H9 (cell line): ENCODE measurements around the gene IKZF1. TPM values are rescaled to one million over a fixed set of nuclear protein-coding genes. Genes with fewer than 3 reads are reported as not detected.

Source experiments
- DNase-seq: peaks from one replicate; pipeline ENCODE4 v3.0.0-alpha.2; 2017
- H2AFZ ChIP-seq: one replicate; pipeline ENCODE4 v1.6.1; 2013; ENCODE audit warnings: mild to moderate bottlenecking, low read length, control low read depth, moderate library complexity
- H2AK5ac ChIP-seq: 2 replicates; pipeline ENCODE4 v1.6.1; 2013; ENCODE audit warnings: low read length, control low read depth, mixed read lengths; ENCODE audit not compliant: insufficient read length
- H2BK120ac ChIP-seq: one replicate; pipeline ENCODE4 v1.6.1; 2013; ENCODE audit warnings: low read depth, mild to moderate bottlenecking, low read length, control low read depth, inconsistent platforms; ENCODE audit not compliant: poor library complexity, severe bottlenecking
- H2BK12ac ChIP-seq: 2 replicates; pipeline ENCODE4 v1.6.1; 2013; ENCODE audit warnings: low read length, control low read depth, mixed read lengths, low read depth; ENCODE audit not compliant: insufficient read length
- H2BK15ac ChIP-seq: 2 replicates; pipeline ENCODE4 v1.6.1; 2013; ENCODE audit warnings: low read depth, low read length, control low read depth
- H2BK20ac ChIP-seq: one replicate; pipeline ENCODE4 v1.6.1; 2013; ENCODE audit warnings: low read depth, mild to moderate bottlenecking, low read length, control low read depth, inconsistent platforms; ENCODE audit not compliant: poor library complexity, severe bottlenecking
- H2BK5ac ChIP-seq: 2 replicates; pipeline ENCODE4 v1.6.1; 2013; ENCODE audit warnings: low read length, control low read depth, mixed read lengths; ENCODE audit not compliant: insufficient read length
- H3K14ac ChIP-seq: 2 replicates; pipeline ENCODE4 v1.6.1; 2013; ENCODE audit warnings: low read length, control low read depth; ENCODE audit not compliant: insufficient read depth
- H3K18ac ChIP-seq: 2 replicates; pipeline ENCODE4 v1.6.1; 2013; ENCODE audit warnings: low read depth, mild to moderate bottlenecking, mixed read lengths, low read length, control low read depth; ENCODE audit not compliant: insufficient read length
- H3K23ac ChIP-seq: 2 replicates; pipeline ENCODE4 v1.6.1; 2013; ENCODE audit warnings: low read length, control low read depth, mixed read lengths, low read depth; ENCODE audit not compliant: insufficient read length
- H3K23me2 ChIP-seq: 2 replicates; pipeline ENCODE4 v1.6.1; 2013; ENCODE audit warnings: low read depth, mild to moderate bottlenecking, mixed read lengths, low read length, control low read depth; ENCODE audit not compliant: insufficient read length, poor library complexity, severe bottlenecking
- H3K27ac ChIP-seq: 2 replicates; pipeline ENCODE4 v1.5.1; 2013; ENCODE audit warnings: low read length, control low read depth, mixed read lengths, low read depth; ENCODE audit not compliant: insufficient read length
- H3K27me3 ChIP-seq: 2 replicates; pipeline ENCODE4 v1.6.1; 2013; ENCODE audit warnings: low read length, control low read depth, inconsistent platforms; ENCODE audit not compliant: insufficient read depth
- H3K4ac ChIP-seq: 2 replicates; pipeline ENCODE4 v1.6.1; 2013; ENCODE audit warnings: low read depth, mild to moderate bottlenecking, control low read depth, inconsistent platforms, low read length, moderate library complexity
- H3K4me1 ChIP-seq: 2 replicates; pipeline ENCODE4 v1.6.1; 2013; ENCODE audit warnings: low read length, control low read depth, inconsistent platforms; ENCODE audit not compliant: insufficient read depth
- H3K4me2 ChIP-seq: 2 replicates; pipeline ENCODE4 v1.6.1; 2013; ENCODE audit warnings: low read length, control low read depth, mixed read lengths; ENCODE audit not compliant: insufficient read length, insufficient read depth
- H3K56ac ChIP-seq: 2 replicates; pipeline ENCODE4 v1.6.1; 2013; ENCODE audit warnings: low read depth, mild to moderate bottlenecking, mixed read lengths, low read length, control low read depth; ENCODE audit not compliant: insufficient read length
- H3K79me1 ChIP-seq: 2 replicates; pipeline ENCODE4 v1.6.1; 2013; ENCODE audit warnings: low read depth, mild to moderate bottlenecking, moderate library complexity, low read length, control low read depth, inconsistent platforms; ENCODE audit not compliant: insufficient read depth, poor library complexity, severe bottlenecking
- H3K79me2 ChIP-seq: 2 replicates; pipeline ENCODE4 v1.6.1; 2013; ENCODE audit warnings: low read length, control low read depth, inconsistent platforms; ENCODE audit not compliant: insufficient read depth
- H3K9ac ChIP-seq: 2 replicates; pipeline ENCODE4 v1.6.1; 2013; ENCODE audit warnings: low read length, control low read depth, mixed read lengths; ENCODE audit not compliant: insufficient read length; ENCODE audit errors: extremely low read depth
- H3K9me3 ChIP-seq: one replicate; pipeline ENCODE4 v1.6.1; 2013; ENCODE audit warnings: low read depth, low read length, inconsistent platforms; ENCODE audit not compliant: control insufficient read depth
- H3T11ph ChIP-seq: one replicate; pipeline ENCODE4 v1.6.1; 2013; ENCODE audit warnings: mild to moderate bottlenecking, low read length, control low read depth, inconsistent platforms
- H4K20me1 ChIP-seq: one replicate; pipeline ENCODE4 v1.6.1; 2013; ENCODE audit not compliant: control insufficient read depth, insufficient read length, insufficient read depth
- H4K5ac ChIP-seq: 2 replicates; pipeline ENCODE4 v1.6.1; 2013; ENCODE audit warnings: low read depth, mild to moderate bottlenecking, mixed read lengths, low read length, control low read depth; ENCODE audit not compliant: insufficient read length
- H4K8ac ChIP-seq: replicated peaks from 2 replicates; pipeline ENCODE4 v1.6.1; 2013; ENCODE audit warnings: low read length, control low read depth, mixed read lengths, low read depth; ENCODE audit not compliant: insufficient read length
- H4K91ac ChIP-seq: 2 replicates; pipeline ENCODE4 v1.6.1; 2013; ENCODE audit warnings: low read depth, mild to moderate bottlenecking, moderate library complexity, mixed read lengths, low read length, control low read depth; ENCODE audit not compliant: insufficient read length
- H3K27ac Mint-ChIP-seq, 3 experiments: 2 replicates in 2 of 3; 3 replicates in 1 of 3; pipeline ENCODE4 v1.8.0; 2020 to 2021; ENCODE audit warnings: mixed read lengths in 3 of 3, mild to moderate bottlenecking in 1 of 3, moderate library complexity in 1 of 3
- H3K27me3 Mint-ChIP-seq: 2 replicates; pipeline ENCODE4 v1.8.0; 2021; ENCODE audit warnings: low read depth, mild to moderate bottlenecking, moderate library complexity, mixed read lengths
- H3K36me3 Mint-ChIP-seq, 3 experiments: 2 replicates in 2 of 3; 3 replicates in 1 of 3; pipeline ENCODE4 v1.8.0; 2020 to 2021; ENCODE audit warnings: low read depth in 3 of 3, mixed read lengths in 3 of 3; ENCODE audit not compliant: insufficient read depth in 1 of 3
- H3K4me1 Mint-ChIP-seq, 2 experiments: 2 replicates each; pipeline ENCODE4 v1.8.0; 2020; ENCODE audit warnings: mixed read lengths in 2 of 2
- H3K4me3 Mint-ChIP-seq, 2 experiments: 2 replicates in 1 of 2; 3 replicates in 1 of 2; pipeline ENCODE4 v1.8.0; 2020 to 2021; ENCODE audit warnings: mild to moderate bottlenecking in 2 of 2, mixed read lengths in 2 of 2, moderate library complexity in 1 of 2
- H3K9me3 Mint-ChIP-seq, 2 experiments: 2 replicates in 1 of 2; 3 replicates in 1 of 2; pipeline ENCODE4 v1.8.0; 2020; ENCODE audit warnings: mild to moderate bottlenecking in 2 of 2, mixed read lengths in 2 of 2, moderate library complexity in 1 of 2
- CTCF ChIP-seq: fragments of 200-600 bp; sonication (generic); conservative IDR thresholded peaks from 3 replicates; pipeline ENCODE4 v1.8.0; 2021; ENCODE audit warnings: antibody characterized with exemption, mild to moderate bottlenecking
- WGBS: extraction: QIAGEN DNeasy Blood & Tissue Kit; methylation state at CpG from one replicate; pipeline ENCODE4 v1.1.7; 2013; ENCODE audit warnings: missing lambda C conversion rate, low lambda C conversion rate, mixed read lengths; ENCODE audit not compliant: insufficient read length; ENCODE audit errors: extremely low coverage; 5-methylcytosine and 5-hydroxymethylcytosine counted together
- total RNA-seq: library from RNA; stranded (reverse); gene quantifications from 2 replicates; pipeline ENCODE4 v1.2.1, GENCODE V29; 2021

IKZF1 gene
- total RNA-seq, 1 experiment from 2014 or later, result 0.98 TPM

- Histone ChIP-seq H2BK12ac (no peak overlapping the region), H2AFZ (no peak overlapping the region), H3K9me3 (no peaks in the 10 kb centered on the region), H3K56ac (no peak overlapping the region), H3K23me2 (no peaks in the 10 kb centered on the region), H3K18ac (no peak overlapping the region), H3T11ph (no peak overlapping the region), H3K27me3 (no peaks in the 10 kb centered on the region), H3K23ac (no peak overlapping the region), H3K27ac (no peak overlapping the region), H2BK15ac (no peak overlapping the region), H3K4ac (no peak overlapping the region), H2AK5ac (no peak overlapping the region), H4K8ac (no peak overlapping the region), H3K4me1 (0 out of 2 replicates have a peak, but pooled peaks cover 2% of the 10 kb centered on the region), H2BK120ac (no peak overlapping the region), H2BK5ac (no peak overlapping the region), H3K9ac (no peak overlapping the region), H4K5ac (no peak overlapping the region), H4K20me1 (no peaks in the 10 kb centered on the region), H4K91ac (no peak overlapping the region), H3K4me2 (no peak overlapping the region), H3K79me1 (no peaks in the 10 kb centered on the region), H3K79me2 (no peaks in the 10 kb centered on the region), H3K14ac (no peak overlapping the region), H2BK20ac (no peak overlapping the region)
- WGBS, result no CpG with 5 or more reads among the region's 9 CpGs
- H3K27ac Mint-ChIP-seq, result no peak overlapping the region
- H3K4me1 Mint-ChIP-seq, result peaks cover 10 to 18% of the 10 kb centered on the region in 2 experiments
- no peaks in the 10 kb centered on the region for H3K9me3 Mint-ChIP-seq
- no peaks in the 10 kb centered on the region for H3K36me3 Mint-ChIP-seq
- no peak overlapping the region for H3K4me3 Mint-ChIP-seq
- no peak for DNase-seq
- 0 out of 2 replicates have a peak, but pooled peaks cover 2% of the 10 kb centered on the region for H3K27me3 Mint-ChIP-seq
- no peak for TF ChIP-seq CTCF
Measured at GRCh38 chr7:50329775-50330174, 25.3 kb downstream of the IKZF1 start.
